Cardiac muscle cell (in vitro differentiated cells and primary cell): ENCODE data around the gene FADS1. TPM values are rescaled to one million over a fixed set of nuclear protein-coding genes. Genes with fewer than 3 reads are reported as not detected.

Experiments
- DNase-seq, 2 donors: peaks; one replicate each; pipeline versions ENCODE4 v3.0.0 to v3.0.0-alpha.2; 2010 to 2017; ENCODE audit warnings: low read depth in 1 of 2, low spot score in 1 of 2
- H3K27ac ChIP-seq: fragments of 200-600 bp; sonication (generic); 2 replicates; pipeline ENCODE4 v1.5.1; 2016
- H3K27me3 ChIP-seq: fragments of 200-600 bp; sonication (generic); 2 replicates; pipeline ENCODE4 v1.6.0; 2016; ENCODE audit warnings: control low read depth
- H3K36me3 ChIP-seq: fragments of 200-600 bp; sonication (generic); 2 replicates; pipeline ENCODE4 v1.5.1; 2016; ENCODE audit warnings: control low read depth
- H3K4me1 ChIP-seq: fragments of 200-600 bp; sonication (generic); 2 replicates; pipeline ENCODE4 v1.8.1; 2017; ENCODE audit warnings: low read depth, mild to moderate bottlenecking, mixed run types
- H3K4me3 ChIP-seq: fragments of 200-600 bp; sonication (generic); 2 replicates; pipeline ENCODE4 v1.5.1; 2016; ENCODE audit warnings: mild to moderate bottlenecking
- H3K9me3 ChIP-seq: fragments of 200-600 bp; sonication (generic); 2 replicates; pipeline ENCODE4 v1.5.1; 2017; ENCODE audit warnings: low read depth, mild to moderate bottlenecking, control low read depth
- polyA plus RNA-seq: library from polyadenylated mRNA; unstranded; fragments of >200 nt; fragmentation: Nextera tagmentation; extraction: Ambion mirVana; gene quantifications from 2 replicates; pipeline ENCODE4 v1.2.1, GENCODE V29; 2016
- total RNA-seq: library from RNA; depleted of rRNA; stranded (reverse); fragments of >200 nt; gene quantifications from 2 replicates; pipeline ENCODE4 v1.2.3, GENCODE V29; 2016
- TF ChIP-seq, protein P1 (sequence below): IDR thresholded peaks from 2 replicates; pipeline ENCODE4 v1.5.1; 2012; ENCODE audit warnings: low read depth, mild to moderate bottlenecking, low read length

The FADS1 gene
- total and polyA plus RNA-seq, 2 experiments from 2014 or later = 114 to 249 TPM

DNA sequence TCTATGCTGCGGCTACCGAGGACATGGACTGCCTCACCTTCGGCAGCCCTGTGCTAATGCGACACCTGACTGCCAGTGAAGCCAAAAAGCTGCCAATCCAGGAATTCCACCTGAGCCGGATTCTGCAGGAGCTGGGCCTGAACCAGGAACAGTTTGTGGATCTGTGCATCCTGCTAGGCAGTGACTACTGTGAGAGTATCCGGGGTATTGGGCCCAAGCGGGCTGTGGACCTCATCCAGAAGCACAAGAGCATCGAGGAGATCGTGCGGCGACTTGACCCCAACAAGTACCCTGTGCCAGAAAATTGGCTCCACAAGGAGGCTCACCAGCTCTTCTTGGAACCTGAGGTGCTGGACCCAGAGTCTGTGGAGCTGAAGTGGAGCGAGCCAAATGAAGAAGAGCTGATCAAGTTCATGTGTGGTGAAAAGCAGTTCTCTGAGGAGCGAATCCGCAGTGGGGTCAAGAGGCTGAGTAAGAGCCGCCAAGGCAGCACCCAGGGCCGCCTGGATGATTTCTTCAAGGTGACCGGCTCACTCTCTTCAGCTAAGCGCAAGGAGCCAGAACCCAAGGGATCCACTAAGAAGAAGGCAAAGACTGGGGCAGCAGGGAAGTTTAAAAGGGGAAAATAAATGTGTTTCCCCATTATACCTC, 20.8 kb downstream of the FADS1 start:
- Histone ChIP-seq H3K4me1 (peaks cover 11% of the 10 kb centered on the region), H3K27ac (no peak overlapping the region), H3K27me3 (no peaks in the 10 kb centered on the region), H3K4me3 (no peak overlapping the region), H3K36me3 (no peaks in the 10 kb centered on the region), H3K9me3 (no peaks in the 10 kb centered on the region)
- TF ChIP-seq, protein P1, sequence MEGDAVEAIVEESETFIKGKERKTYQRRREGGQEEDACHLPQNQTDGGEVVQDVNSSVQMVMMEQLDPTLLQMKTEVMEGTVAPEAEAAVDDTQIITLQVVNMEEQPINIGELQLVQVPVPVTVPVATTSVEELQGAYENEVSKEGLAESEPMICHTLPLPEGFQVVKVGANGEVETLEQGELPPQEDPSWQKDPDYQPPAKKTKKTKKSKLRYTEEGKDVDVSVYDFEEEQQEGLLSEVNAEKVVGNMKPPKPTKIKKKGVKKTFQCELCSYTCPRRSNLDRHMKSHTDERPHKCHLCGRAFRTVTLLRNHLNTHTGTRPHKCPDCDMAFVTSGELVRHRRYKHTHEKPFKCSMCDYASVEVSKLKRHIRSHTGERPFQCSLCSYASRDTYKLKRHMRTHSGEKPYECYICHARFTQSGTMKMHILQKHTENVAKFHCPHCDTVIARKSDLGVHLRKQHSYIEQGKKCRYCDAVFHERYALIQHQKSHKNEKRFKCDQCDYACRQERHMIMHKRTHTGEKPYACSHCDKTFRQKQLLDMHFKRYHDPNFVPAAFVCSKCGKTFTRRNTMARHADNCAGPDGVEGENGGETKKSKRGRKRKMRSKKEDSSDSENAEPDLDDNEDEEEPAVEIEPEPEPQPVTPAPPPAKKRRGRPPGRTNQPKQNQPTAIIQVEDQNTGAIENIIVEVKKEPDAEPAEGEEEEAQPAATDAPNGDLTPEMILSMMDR = no peak
- DNase-seq = no peak

- Histone ChIP-seq H3K4me3 (no peak overlapping the region), H3K4me1 (peaks cover 11% of the 10 kb centered on the region), H3K27ac (no peak overlapping the region), H3K27me3 (no peaks in the 10 kb centered on the region), H3K36me3 (no peaks in the 10 kb centered on the region), H3K9me3 (no peaks in the 10 kb centered on the region)
- no peak for DNase-seq
- TF ChIP-seq, protein P1 = no peak
These were observed 21.3 kb downstream of the FADS1 start for GRCh38 chr11:61795459-61795858.

- peaks cover 4% of the 10 kb centered on the region for H3K36me3 ChIP-seq
- TF ChIP-seq, protein P1 = no peak
These were observed 22.2 kb downstream of the FADS1 start for GRCh38 chr11:61794579-61794978.

DNA sequence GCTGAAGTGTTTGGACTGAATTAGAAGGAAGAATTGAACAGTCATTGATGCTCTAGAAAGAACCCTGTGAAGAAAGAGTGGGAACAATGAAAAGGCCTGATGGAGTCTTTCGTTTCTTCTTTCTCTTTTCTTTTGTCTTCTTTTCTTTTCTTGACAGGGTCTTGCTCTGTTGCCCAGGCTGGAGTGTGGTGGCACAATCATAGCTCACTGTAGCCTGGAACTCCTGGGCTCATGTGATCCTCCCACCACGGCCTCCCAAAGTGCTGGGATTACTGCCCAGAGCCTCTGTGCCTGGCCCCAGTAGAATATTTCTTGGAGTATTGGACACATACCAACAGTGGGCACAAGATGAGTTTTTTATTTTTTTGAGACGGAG, 23.0 kb downstream of the FADS1 start:
- H3K27ac ChIP-seq = no peak overlapping the region
- H3K36me3 ChIP-seq = peaks cover 12% of the 10 kb centered on the region
- H3K9me3 ChIP-seq = no peaks in the 10 kb centered on the region
- peaks cover 11% of the 10 kb centered on the region for H3K4me1 ChIP-seq
- peak overlapping the region; percentile 76 for H3K4me3 ChIP-seq
- no peak for DNase-seq
- no peaks in the 10 kb centered on the region for H3K27me3 ChIP-seq
- TF ChIP-seq, protein P1 = no peak

More at GRCh38 chr11:61794579-61794978, 22.2 kb downstream of the FADS1 start:
- Histone ChIP-seq H3K27ac (no peak overlapping the region), H3K9me3 (no peaks in the 10 kb centered on the region), H3K4me3 (no peak overlapping the region), H3K27me3 (no peaks in the 10 kb centered on the region), H3K4me1 (peaks cover 11% of the 10 kb centered on the region)
- no peak for DNase-seq

GRCh38 chr11:61793083-61793828, 23.5 kb downstream of the FADS1 start:
- Histone ChIP-seq H3K27ac (peak overlapping the region; percentile 91), H3K36me3 (peaks cover 13% of the 10 kb centered on the region), H3K4me3 (peak overlapping the region; percentile 76), H3K9me3 (no peaks in the 10 kb centered on the region), H3K4me1 (peaks cover 11% of the 10 kb centered on the region), H3K27me3 (no peaks in the 10 kb centered on the region)
- no peak for DNase-seq
- TF ChIP-seq, protein P1 = no peak
